DMS153 treated with DMSO at 0.1 percent for 48 hours (cell line): ENCODE results near the gene LAMTOR2.
A peak's percentile ranks its signal among the peaks of the same experiment; 100 is the strongest.

ENCODE experiments used
- DNase-seq: peaks from one replicate; lab custom pipeline; 2025; ENCODE audit not compliant: unreplicated experiment; lab: John Stamatoyannopoulos, UW

LAMTOR2 gene

DNA sequence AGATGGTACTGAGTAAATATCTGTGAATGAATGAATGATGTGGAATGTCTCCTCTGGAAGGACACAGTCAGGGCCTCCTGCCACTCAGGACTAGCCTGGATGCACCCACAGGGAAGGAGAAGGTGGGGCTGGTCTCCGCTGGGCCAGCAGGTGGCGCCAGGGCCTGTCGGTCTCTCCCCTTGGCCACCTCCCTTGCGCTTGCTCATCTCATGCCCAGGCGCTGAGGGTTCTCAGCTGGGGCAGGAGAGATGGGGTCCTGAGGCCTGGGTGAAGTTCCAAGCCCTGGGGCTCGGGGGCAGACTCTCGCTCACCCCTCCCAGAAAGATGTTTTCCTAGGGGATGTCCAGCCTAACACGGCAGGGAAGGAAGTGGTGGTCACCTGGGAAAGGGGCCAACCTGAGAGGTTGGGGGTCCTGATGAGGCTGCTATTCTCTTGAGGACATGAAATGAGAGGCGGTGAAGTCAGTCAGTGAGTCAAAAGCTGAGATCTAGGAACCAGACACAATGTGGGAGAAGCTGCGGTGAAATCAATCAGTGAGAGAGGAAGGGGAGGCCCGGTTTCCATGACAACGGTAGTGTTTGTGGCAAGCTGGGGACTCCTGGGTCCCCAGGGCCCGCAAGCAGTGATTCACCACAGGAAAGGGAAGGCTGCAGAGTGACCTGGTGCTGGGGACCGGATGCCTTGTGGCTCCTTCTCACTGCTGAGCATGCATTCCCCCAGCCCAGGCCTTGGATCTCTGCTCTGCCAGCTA lies 42.2 kb downstream of the LAMTOR2 start:
- peak; percentile 83 for DNase-seq

DNA sequence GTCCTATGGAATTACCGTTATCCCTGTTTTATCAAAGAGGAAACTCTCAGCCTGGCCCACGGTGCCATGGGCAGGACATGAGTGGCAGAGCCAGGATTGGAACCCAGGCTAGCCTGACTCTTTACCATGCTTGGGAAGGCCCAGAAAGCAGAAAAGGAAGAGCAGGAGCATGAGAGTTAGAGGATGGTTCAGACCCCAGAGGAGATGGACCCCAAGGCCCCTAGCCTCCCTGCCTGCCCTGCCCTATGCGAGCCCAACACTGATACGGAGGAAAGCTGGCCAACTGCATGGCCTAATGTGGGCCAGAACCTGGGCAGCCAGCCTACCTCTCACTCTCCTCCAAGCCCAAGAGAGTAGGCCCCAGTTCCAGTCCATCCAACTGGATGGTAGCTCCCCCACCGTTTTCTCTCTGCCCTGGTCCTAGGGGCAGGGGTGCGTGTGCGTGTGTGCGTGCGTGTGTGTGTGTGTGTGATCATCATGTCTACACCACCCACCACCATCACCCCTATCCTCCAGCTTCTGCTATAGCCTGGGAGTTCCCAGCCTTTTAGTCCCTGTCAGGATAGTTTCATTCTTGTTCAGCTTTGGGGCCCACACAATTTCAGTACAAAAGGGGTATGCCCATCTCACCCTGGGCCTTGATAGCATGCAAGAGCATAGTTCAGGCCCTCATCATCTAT lies 43.1 kb downstream of the LAMTOR2 start:
- DNase-seq, result no peak

DNA sequence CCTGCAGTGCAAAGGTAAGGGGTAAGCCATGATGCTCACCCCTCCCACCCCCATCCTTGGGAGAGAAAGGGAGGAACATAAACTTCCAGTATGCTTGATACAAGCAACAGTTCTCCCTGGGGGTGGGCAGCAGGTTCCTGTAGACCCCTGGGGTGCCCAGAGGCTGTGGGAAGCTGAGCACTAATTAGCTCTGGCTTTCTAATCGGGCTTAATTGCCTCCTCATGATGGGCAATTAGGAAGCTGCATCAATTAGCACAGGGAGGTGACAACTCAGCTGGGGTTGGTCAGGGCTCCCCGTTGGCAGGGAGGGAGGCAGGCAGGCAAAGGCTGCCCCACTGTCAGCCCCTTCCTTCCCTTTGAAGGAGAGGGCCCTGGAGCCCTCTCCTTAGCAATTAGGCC lies 44.2 kb downstream of the LAMTOR2 start:
- DNase-seq, result no peak

DNA sequence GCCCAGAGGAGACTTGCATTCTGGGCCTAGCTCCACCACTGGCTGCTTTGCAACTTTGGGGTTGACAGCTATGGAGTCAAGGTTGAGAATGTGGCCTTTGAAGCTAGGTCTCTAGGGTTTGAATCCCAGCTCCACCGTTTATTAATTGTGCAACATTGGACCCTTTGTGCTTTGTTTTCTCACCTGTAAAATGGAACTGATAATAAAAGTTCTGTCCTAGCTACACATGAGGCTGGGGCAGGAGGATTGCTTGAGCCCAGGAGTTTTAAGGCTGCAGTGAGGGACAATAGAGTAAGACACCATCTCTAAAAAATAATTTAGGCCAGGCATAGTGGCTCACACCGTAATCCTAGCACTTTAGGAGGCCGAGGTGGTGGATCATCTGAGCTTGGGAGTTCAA lies 44.7 kb downstream of the LAMTOR2 start:
- DNase-seq, result no peak

DNA sequence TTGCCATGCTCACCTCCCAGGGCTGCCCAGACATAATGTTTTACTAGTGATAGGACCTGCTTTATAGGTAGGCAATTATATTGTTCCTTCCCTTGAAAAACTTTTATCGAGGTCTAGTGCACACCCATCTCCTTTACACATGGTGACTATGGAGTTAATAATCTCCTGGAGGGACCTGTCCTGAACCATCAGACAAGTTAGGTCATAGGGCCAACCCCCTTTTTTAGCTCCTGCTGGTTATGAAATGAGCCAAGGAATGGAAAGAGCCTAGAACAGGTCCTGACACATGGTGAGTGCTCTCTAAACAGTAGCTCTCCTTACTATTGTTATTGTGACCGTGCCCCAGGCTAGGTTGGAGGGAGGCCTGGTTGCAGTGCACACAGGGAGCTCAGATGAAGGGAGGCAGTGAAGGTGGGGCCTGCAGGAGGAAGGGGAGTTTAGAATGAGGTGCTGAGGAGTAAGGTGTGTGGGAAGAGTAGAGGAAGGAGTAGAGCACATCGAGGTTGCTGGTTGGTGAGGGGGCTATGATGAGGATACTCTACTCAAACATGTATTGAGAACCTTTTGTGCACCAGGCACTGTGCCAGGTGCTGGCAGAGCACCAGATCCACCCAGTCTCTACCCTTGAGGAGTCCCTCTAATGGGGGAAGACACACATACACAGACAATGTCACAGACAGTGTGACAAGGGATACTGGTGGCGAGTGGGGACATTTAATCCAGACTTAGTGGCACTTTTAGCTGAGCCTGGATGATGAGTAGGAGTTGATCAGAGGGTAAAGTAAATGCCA lies 45.8 kb downstream of the LAMTOR2 start:
- no peak for DNase-seq

DNA sequence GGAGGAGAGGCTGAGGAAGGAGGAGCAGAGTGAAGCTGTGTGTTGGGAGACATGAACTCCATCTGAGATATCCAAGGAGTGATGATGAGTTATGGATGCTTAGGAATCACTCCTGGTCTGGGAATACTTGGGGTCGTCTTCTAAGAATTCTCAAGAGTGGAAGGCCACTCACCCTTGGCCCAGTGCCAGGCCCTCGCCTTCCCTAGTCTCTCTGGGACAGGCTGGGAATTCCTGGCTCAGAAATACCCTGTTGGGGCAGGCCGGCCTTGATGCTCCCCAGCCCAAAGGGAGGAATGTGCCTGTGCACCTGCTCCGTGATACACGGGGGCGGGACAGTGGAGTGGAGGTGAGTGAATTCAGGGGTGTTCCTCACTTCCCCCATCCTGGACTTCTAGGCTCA lies 47.3 kb downstream of the LAMTOR2 start:
- no peak for DNase-seq

DNA sequence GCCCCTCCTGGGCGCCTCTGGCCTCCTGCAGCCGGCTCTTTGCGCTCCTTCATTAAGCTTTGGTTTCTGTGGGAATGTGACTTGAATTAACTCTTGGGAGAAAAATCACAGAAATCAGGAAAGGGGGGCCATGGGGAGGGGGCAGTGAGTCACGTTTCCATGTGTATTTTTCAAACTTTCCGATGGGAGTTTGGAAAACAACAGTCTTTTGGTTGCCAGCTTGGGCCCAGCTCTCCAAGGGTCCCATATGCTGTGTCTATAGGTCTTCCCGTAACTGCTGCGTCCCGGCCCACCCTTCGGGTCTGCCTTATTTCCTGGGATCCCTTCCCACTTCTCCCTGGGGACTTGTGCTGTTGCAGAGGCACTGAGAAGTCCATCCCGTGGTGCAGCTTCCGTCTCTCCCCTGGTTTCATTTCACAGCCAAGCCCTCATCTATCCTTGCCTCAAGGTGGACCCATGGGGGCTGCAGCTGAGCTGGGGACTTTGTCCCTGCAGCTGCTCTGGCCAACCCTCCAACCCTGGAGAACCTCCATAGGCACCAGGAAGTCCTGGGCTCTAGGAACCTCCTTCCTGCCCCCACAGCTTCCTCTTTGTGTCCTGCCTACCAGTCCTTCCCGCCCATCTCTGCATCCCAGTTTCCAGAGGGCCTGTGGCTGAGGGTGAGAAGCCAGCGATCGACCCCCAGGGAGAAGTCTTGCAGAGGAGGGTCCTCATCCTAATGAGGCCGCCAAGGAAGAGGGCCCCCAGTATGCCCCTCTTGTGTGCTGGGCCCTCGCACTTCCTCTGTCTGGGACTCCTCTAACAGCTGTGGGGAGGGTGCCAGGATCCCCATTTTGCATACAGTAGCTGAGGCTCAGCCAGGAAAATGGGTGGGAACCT lies 48.3 kb downstream of the LAMTOR2 start:
- DNase-seq, result no peak

DNA sequence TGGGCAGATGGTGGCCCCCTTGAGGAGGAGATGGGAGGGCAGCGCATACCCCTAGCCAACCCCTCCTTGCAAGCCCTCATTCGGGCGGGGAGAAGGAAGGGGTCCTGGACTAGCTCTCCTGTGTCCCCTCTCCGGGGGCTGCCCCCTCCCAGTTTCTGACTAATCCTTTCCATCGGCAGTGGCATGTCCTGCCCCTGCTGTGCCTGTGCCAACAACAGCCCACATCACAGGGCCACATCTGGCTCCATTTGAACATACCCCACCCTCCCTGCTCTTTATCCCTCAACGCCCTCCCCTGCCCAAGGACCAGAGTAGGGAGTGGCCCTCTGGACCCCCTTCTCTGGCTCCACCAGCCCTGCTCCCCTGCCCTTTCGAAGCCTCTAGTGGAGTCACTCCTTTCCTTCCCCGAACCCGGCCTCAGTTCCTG lies 49.0 kb downstream of the LAMTOR2 start:
- DNase-seq, result no peak

DNA sequence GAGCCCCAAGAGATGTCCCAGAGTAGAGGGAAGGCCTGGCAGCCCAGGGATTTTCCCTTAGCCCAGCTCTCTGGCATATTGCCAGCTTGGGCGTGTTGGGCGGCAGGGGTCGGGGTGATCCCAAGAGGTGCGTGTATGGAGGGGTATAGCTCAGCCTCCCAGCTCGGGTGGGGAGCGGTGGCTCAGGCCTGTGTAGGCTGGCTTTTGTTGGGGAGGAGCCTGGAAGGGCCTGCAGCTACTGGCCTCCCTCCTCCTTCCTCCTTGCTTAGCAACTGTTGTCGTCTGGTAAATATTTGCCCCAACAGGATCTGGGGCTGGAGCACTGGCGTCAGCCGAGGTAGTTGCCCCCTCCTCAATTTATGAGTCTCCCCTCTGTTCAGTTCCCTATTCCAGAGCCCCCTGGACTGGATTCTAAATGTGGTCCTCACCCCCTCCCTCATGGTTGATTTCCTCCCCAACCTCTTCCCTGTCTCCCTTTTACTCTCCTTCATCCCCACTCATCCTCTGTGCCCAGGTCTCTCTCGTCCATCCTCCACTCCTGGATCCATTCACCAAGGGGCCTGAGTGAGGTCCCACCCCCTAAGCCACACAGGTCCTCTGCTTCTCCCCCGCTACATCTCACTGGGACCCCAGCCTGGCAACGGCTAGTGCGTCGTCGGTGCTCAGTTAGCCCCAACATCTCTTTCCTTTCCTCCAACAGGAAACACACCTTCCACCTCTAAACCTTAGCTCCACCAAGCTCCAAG lies 49.7 kb downstream of the LAMTOR2 start:
- DNase-seq, result peak; percentile 83

DNA sequence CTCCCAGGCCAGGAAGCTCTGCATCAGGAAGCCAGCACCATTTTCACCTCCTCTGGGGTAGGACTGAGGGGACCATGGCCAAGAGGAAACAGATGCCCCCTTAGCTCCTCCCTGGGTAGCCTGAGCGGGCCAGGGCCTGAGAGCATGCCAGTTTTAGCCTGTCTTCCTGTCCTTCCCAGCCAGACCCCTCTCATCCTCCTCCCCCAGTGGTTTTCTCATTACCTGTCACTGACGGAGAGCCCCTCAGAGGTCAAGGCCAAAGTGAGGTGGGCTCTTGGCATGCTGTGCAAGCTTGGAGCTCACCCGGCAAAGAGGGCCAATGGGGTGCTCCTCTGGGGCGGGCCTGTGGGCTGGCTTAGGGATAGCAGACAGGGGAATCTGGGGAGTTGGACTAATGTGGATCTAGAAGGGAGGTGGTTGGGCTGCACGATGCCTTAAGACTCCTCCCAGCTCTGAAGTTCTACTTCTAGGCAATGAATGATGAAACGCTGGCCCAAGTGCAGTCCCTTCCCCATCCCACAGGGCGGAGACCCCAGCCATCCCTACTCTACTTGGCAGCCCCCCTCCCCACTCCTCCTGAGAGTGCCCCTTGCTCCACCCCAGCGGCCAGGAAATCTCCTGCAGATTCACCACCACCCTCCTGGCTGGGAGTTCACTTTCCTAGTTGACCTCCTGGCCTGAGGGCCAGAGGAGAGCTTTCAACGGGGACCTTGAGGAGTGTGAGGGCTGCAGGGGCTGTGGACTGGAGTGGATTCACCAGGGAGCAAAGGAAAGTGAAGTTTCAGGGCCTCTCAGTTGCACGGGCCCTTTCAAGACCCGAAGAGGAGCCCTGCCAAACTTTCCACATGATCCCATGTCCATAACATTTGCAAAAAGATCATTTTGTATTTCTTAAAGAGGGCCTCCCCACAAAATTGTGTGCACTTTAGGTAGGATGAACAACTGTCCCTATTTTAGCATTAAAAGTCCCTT lies 50.6 kb downstream of the LAMTOR2 start:
- no peak for DNase-seq

DNA sequence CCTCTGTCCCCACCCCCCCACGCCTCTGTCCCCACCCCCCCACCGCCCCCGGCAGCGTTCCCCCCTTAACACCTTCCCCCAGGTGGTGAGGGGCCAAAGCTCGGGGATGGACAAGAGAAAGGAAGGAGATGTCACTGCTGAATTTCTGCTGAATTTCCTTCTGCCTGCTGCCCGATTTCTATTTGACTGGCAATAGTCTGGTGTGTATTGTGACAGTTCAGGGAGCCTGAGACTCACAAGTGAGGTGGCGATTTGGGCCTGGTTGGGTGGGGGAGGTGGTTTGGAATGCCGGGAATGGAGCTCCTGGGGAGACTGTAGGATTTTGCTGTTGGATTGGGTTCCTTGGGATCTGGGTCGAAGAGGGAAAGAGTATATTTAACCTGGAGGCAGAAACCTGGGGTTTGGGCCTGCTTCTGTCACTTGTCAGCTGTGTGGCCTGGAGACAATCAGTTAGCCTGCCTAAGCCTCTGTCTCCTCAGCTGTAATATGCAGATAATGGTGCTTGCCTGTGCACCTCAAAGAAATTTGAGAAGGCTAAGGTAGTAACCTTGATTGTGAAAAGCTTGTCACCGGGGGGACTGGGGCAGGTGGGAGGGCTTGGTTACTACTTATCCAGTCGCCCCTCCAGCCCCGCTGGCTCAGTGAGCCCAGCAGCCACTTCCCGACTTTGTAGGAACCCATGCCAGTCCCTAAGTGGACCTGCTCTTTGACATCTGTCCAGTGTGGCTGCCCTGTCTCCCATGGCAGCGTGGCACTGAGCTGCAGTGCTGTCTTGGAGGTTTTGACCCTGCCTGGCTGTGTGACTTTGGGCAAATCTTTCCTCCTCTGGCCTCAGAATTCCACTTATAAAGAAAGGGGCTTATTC lies 52.3 kb downstream of the LAMTOR2 start:
- DNase-seq, result no peak

DNA sequence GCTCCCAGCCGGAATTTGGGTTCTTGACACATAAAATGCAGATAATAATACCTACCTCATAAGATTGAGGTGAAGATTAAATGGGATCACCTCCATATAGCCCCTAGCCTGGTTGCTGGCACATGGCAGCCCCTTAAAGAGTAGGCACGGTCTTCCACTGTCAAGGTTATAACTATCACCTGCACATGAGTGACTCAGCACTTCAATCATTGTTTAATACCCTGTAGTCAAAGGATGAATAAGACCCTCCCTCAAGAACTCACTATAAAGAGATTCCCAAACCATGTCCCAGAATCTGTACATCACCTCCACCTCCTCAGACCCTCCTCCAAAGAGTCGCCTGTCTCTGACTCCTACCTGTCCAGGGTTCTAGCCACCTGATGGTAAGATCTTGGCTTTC lies 53.5 kb downstream of the LAMTOR2 start:
- DNase-seq, result no peak
